Esophagus muscularis mucosa (tissue), 4 donors: ENCODE results near the gene PHLPP2. TPM values are rescaled to one million over a fixed set of nuclear protein-coding genes. Genes with fewer than 3 reads are reported as not detected.

Experiments
- DNase-seq: peaks from one replicate; pipeline ENCODE4 v3.0.0-alpha.2; 2017; ENCODE audit errors: extremely low spot score
- H3K27ac ChIP-seq, 4 donors: fragments of 200-600 bp; sonication (generic); replicated peaks in 1 of 4; 1 replicate in 3 of 4; 2 replicates in 1 of 4; pipeline ENCODE4 v1.5.1; 2016 to 2019; ENCODE audit warnings: mild to moderate bottlenecking in 1 of 4
- H3K27me3 ChIP-seq, 4 donors: fragments of 200-600 bp; sonication (generic); one replicate each; pipeline versions ENCODE4 v1.5.1 to v1.6.0; 2016 to 2019
- H3K36me3 ChIP-seq, 4 donors: fragments of 200-600 bp; sonication (generic); one replicate each; pipeline ENCODE4 v1.5.1; 2016 to 2019
- H3K4me1 ChIP-seq, 4 donors: fragments of 200-600 bp; sonication (generic); one replicate each; pipeline ENCODE4 v1.5.1; 2016 to 2019
- H3K4me3 ChIP-seq, 4 donors: fragments of 200-600 bp; sonication (generic); 1 replicate in 2 of 4; 2 replicates in 2 of 4; pipeline ENCODE4 v1.5.1; 2016 to 2019; ENCODE audit warnings: mild to moderate bottlenecking in 4 of 4, moderate library complexity in 1 of 4
- H3K9me3 ChIP-seq, 4 donors: fragments of 200-600 bp; sonication (generic); 1 replicate in 3 of 4; 2 replicates in 1 of 4; pipeline ENCODE4 v1.5.1; 2016 to 2019
- CTCF ChIP-seq, 3 experiments: fragments of 200-600 bp in 2 of 3; fragments of 450-650 bp in 1 of 3; sonication (generic) in 2 of 3; IDR thresholded peaks; one replicate each; pipeline ENCODE4 v1.5.1; 2017 to 2019; ENCODE audit warnings: antibody characterized with exemption in 3 of 3, mild to moderate bottlenecking in 2 of 3, moderate library complexity in 1 of 3
- EP300 ChIP-seq: sonication (generic); formaldehyde crosslinking; IDR thresholded peaks from one replicate; pipeline ENCODE4 v1.6.1; 2017; ENCODE audit warnings: antibody characterized with exemption
- POLR2A ChIP-seq: fragments of 450-650 bp; IDR thresholded peaks from one replicate; pipeline ENCODE4 v1.6.1; 2017; ENCODE audit warnings: antibody characterized with exemption, moderate library complexity, mild to moderate bottlenecking, low read depth
- POLR2AphosphoS5 ChIP-seq, 2 donors: sonication (generic); formaldehyde crosslinking; IDR thresholded peaks; one replicate each; pipeline ENCODE4 v1.6.1; 2017; ENCODE audit warnings: antibody characterized with exemption in 2 of 2
- WGBS: methylation state at CpG from one replicate; pipeline ENCODE4 v1.1.5; 2018; 5-methylcytosine and 5-hydroxymethylcytosine counted together
- intact Hi-C: fragments of 100-400 bp; cut with DNase I; formaldehyde crosslinking; loops from one replicate; pipeline ENCODE4 v1.15.1; 2023
- total RNA-seq, 4 donors: library from RNA; depleted of rRNA; stranded (reverse); fragments of >200 nt; gene quantifications; one replicate each; pipeline versions ENCODE4 v1.1.0 to v1.2.1, GENCODE V29; 2016

PHLPP2 gene
- total RNA-seq, 4 donors from 2014 or later = 10.4 to 21.1 (median 17.0) TPM

- no peak for DNase-seq
- Histone ChIP-seq H3K27me3 (no peaks in the 10 kb centered on the region), H3K4me1 (no peaks in the 10 kb centered on the region), H3K36me3 (peaks cover 47 to 100% (median 90%) of the 10 kb centered on the region in 4 donors), H3K4me3 (no peak overlapping the region), H3K27ac (no peak overlapping the region), H3K9me3 (no peaks in the 10 kb centered on the region)
- intact Hi-C loops = no loop called here
- 77% methylated on average over 4 of the region's 4 CpGs for WGBS
- TF ChIP-seq POLR2A = no peak
- no peak for TF ChIP-seq CTCF (IDR thresholded peaks at IDR 0.05)
- TF ChIP-seq EP300 = no peak
- TF ChIP-seq POLR2AphosphoS5 (IDR thresholded peaks at IDR 0.05) = no peak
Measured at GRCh38 chr16:71666928-71667707, 57.4 kb downstream of the PHLPP2 start.

GRCh38 chr16:71666264-71666663 is 58.2 kb downstream of the PHLPP2 start:
- Histone ChIP-seq H3K27ac (no peak overlapping the region), H3K9me3 (no peaks in the 10 kb centered on the region), H3K4me3 (no peak overlapping the region), H3K36me3 (peaks cover 51 to 100% (median 90%) of the 10 kb centered on the region in 4 donors), H3K4me1 (no peaks in the 10 kb centered on the region), H3K27me3 (no peaks in the 10 kb centered on the region)
- intact Hi-C loops = no loop called here
- TF ChIP-seq POLR2AphosphoS5 (IDR thresholded peaks at IDR 0.05) (no peak), CTCF (IDR thresholded peaks at IDR 0.05) (no peak), EP300 (no peak), POLR2A (no peak)
- WGBS = 72% methylated on average over 1 of the region's 1 CpG
- DNase-seq = no peak

GRCh38 chr16:71659471-71659870 is 65.0 kb downstream of the PHLPP2 start:
- Histone ChIP-seq H3K4me3 (no peak overlapping the region), H3K36me3 (peaks cover 55 to 92% (median 76%) of the 10 kb centered on the region in 4 donors), H3K27me3 (no peaks in the 10 kb centered on the region), H3K4me1 (no peaks in the 10 kb centered on the region), H3K27ac (no peak overlapping the region), H3K9me3 (no peaks in the 10 kb centered on the region)
- intact Hi-C loops = no loop called here
- TF ChIP-seq POLR2AphosphoS5 (IDR thresholded peaks at IDR 0.05) (no peak), CTCF (IDR thresholded peaks at IDR 0.05) (no peak), EP300 (no peak), POLR2A (no peak)
- DNase-seq = no peak
- 97% methylated on average over 2 of the region's 2 CpGs for WGBS

GRCh38 chr16:71658771-71659170 is 65.7 kb downstream of the PHLPP2 start:
- Histone ChIP-seq H3K4me3 (no peak overlapping the region), H3K9me3 (no peaks in the 10 kb centered on the region), H3K27ac (no peak overlapping the region), H3K36me3 (peaks cover 59 to 92% (median 76%) of the 10 kb centered on the region in 4 donors), H3K4me1 (no peaks in the 10 kb centered on the region), H3K27me3 (no peaks in the 10 kb centered on the region)
- intact Hi-C loops = no loop called here
- WGBS = 91% methylated on average over 4 of the region's 4 CpGs
- TF ChIP-seq EP300 (no peak), POLR2AphosphoS5 (IDR thresholded peaks at IDR 0.05) (no peak)
- no peak for DNase-seq

DNA sequence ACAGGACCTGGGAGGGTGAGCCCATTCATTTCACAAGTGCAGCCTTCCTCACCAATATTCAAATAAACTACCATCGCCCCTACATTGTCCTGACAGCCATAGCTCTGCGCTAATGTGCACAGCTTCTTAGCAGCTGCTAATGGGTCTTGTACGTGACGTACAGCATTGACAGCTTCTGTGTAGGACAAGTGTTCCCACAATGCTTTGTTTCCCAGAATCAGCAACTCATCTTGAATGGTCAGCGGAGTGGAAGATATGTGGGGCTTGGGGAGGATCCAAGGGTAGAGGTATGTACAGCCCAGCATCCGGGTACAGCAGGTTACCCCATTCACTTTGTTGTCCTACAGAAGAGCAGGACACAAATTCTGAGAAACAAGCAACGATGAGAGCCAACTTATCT is 74.8 kb downstream of the PHLPP2 start:
- TF ChIP-seq POLR2AphosphoS5 (IDR thresholded peaks at IDR 0.05) = no peak
- no peak for TF ChIP-seq EP300
- TF ChIP-seq CTCF (IDR thresholded peaks at IDR 0.05) = no peak
- TF ChIP-seq POLR2A = no peak
- intact Hi-C loops = no loop called here
- Histone ChIP-seq H3K4me1 (no peaks in the 10 kb centered on the region), H3K4me3 (no peak overlapping the region), H3K27ac (no peak overlapping the region), H3K27me3 (no peaks in the 10 kb centered on the region), H3K9me3 (no peaks in the 10 kb centered on the region), H3K36me3 (peaks cover 36 to 85% (median 57%) of the 10 kb centered on the region in 4 donors)
- no peak for DNase-seq
- 83% methylated on average over 7 of the region's 7 CpGs for WGBS
